GM12874 (cell line): ENCODE measurements around the gene DACH2.

Experiments
- TF ChIP-seq, protein P1 (sequence below): IDR thresholded peaks from 2 replicates; pipeline ENCODE4 v1.5.1; 2011; ENCODE audit warnings: low read depth, mild to moderate bottlenecking, control low read depth, low read length, moderate library complexity; ENCODE audit not compliant: insufficient read depth

The DACH2 gene

DNA sequence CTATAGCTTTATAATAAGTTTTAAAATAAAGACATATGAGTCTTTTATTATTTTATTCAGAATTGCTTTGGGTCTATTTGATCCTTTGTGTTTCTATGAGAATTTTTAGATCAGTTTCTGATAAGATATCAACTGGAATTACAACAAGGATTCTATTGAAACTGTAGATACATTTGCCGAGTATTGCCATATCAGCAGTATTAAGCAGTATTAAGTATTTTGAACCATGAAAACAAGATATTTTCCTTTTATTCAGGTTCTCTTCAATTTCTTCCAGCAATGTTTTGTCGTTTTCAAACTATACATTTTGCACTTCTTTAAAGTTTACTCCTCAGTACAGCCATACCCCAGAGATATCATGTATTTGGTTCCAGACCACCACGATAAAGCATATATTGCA, 598.8 kb downstream of the DACH2 start:
- TF ChIP-seq, protein P1, sequence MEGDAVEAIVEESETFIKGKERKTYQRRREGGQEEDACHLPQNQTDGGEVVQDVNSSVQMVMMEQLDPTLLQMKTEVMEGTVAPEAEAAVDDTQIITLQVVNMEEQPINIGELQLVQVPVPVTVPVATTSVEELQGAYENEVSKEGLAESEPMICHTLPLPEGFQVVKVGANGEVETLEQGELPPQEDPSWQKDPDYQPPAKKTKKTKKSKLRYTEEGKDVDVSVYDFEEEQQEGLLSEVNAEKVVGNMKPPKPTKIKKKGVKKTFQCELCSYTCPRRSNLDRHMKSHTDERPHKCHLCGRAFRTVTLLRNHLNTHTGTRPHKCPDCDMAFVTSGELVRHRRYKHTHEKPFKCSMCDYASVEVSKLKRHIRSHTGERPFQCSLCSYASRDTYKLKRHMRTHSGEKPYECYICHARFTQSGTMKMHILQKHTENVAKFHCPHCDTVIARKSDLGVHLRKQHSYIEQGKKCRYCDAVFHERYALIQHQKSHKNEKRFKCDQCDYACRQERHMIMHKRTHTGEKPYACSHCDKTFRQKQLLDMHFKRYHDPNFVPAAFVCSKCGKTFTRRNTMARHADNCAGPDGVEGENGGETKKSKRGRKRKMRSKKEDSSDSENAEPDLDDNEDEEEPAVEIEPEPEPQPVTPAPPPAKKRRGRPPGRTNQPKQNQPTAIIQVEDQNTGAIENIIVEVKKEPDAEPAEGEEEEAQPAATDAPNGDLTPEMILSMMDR: no peak

DNA sequence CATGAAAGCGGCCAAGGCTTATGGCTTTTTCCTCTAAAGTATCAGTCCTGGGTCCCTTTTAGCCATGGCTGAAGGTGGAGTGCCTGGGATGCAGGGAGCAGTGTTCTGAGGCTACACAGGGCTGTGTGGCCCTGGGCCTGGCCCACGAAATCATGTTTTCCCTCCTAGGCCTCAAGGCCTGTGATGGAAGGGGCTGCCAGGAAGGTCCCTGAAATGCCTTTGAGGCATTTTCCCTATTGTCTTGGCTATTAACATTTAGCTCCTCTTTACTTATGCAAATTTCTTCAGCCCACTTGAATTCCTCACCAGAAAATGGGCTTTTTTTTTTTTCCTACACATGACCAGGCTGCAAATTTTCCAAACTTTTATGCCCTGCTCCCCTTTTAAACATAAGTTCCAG, 657.0 kb downstream of the DACH2 start:
- TF ChIP-seq, protein P1: no peak

DNA sequence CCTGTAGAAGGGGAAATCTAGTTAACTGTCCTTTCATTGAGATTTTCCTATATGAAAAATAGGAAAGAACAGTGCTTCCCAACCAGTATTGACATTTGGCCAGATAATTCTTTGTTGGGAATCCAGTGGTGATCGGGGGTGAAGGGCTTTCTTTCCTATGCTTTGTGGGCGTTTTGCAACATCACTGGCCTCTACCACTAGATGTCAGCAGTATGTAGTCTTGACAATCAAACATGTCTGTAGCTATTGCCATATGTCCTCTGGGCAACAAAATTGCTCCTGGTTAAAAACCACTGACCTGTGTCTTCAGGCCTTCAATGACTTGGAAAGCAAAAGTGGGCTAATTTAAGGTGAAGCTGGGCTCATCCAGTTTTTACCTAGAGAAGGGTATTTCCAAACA, 658.5 kb downstream of the DACH2 start:
- TF ChIP-seq, protein P1: no peak

DNA sequence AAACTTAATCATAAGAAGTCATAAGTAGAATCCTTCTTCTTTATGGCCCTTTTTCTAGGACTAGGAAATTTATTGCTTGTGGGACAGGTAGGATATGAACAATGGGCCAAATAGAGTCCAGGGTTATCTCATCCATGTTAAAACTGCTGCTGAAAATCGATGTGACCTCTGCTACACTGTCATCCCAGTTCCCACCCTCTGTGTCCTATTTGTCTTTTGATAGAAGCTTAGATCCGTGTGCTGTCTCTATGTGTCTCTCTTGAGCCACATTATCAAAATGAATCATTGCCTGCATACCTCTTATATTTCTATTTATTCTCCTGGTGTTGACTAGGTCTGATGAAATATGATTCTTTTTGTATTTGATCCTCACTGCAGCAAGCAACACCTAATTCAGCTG, 661.4 kb downstream of the DACH2 start:
- TF ChIP-seq, protein P1: no peak

DNA sequence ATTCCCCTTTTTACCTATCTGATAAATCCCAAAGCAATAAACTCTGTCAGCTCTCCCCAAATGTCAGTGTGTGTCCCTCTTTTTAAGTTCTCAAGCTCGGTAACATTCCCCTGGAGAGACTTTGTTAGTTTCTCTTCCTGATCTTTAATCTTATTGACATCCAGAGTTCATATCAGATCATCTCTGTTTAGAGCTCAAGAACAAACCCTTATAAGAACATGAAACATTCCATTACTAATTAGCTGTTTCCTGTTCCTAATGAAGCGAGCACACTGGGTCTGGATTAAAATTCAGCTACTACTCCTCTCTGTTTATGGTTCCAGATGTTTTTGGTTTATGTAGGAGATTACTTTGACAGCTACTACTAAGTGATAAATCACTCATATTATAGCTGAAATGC, 681.5 kb downstream of the DACH2 start:
- TF ChIP-seq, protein P1: no peak

DNA sequence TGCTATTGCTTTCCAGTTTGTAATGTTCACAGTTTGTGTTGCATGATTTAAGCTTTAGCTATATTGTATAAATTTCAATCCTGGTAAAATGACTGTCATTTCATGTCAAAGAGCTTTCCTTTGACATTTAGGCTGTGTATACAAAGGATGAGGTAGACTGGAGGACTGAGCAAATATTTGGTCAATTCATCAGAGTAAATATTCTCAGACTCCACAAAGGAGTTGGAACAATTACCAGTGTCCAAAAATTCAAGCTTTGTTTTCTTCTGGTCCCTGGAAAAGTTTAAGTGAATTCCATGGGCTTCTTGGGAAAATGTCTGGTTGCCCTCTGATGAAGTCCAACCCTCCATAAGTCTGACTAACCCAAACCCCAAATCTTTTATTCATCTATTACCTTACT, 682.4 kb downstream of the DACH2 start:
- TF ChIP-seq, protein P1: no peak

DNA sequence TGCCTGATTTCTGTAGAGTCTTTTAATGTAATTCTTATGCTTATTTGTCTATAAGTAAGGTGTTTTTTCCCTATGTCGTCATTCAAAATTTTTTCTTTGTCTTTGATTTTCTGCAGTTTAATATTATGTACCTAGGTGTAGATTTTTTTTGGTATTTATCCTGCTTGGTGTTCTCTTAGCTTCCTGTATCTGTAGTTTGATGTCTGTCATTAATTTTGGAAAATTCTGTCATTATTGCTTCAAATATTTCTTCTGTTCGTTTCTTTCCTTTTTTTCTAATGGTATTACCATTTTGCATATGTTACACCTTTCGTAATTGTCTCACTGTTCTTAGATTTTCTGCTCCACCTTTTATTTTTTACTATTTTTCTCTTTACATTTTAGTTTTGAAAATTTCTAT, 696.9 kb downstream of the DACH2 start:
- TF ChIP-seq, protein P1: no peak
